B cell (primary cell): Measurements from ENCODE around the gene OR8J1.

ENCODE experiments used
- CTCF ChIP-seq: fragments of 200-600 bp; IDR thresholded peaks from one replicate; pipeline ENCODE4 v1.8.0; 2022; ENCODE audit warnings: antibody characterized with exemption, mild to moderate bottlenecking
- EZH2 ChIP-seq: IDR thresholded peaks from 2 replicates; pipeline ENCODE4 v1.6.1; 2012; ENCODE audit warnings: borderline replicate concordance, low read depth, mild to moderate bottlenecking, moderate library complexity, low read length; ENCODE audit not compliant: insufficient read depth, poor library complexity, severe bottlenecking

DNA sequence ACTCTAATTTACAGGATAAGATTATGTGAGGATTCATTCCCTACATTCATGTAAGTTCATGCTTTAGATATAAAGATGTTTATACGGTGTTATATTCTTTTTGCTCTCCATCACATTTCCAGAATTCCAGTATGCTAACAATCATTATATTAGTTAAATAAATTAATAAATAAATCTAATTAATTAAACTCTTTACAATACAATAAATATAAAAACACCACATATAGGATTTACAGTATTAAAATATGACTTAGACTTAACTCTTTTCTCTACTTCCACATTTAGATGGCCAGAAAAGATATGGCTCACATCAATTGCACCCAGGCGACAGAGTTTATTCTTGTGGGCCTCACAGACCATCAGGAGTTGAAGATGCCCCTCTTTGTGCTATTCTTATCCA is 21.2 kb downstream of the OR8J1 start, which contains the start of gene OR8U1:
- TF ChIP-seq CTCF: no peak
- no peak for TF ChIP-seq EZH2
